Islet precursor cell (in vitro differentiated cells): ENCODE results near the gene ZNF333.
"Not testable (repeated sequence)": the region's sequence is repeated elsewhere in the genome, so short reads cannot be mapped to it uniquely, and the experiment has no call there.

Source experiments
- DNase-seq: peaks from one replicate; pipeline ENCODE4 v3.0.0-alpha.2; 2018

The ZNF333 gene

DNA sequence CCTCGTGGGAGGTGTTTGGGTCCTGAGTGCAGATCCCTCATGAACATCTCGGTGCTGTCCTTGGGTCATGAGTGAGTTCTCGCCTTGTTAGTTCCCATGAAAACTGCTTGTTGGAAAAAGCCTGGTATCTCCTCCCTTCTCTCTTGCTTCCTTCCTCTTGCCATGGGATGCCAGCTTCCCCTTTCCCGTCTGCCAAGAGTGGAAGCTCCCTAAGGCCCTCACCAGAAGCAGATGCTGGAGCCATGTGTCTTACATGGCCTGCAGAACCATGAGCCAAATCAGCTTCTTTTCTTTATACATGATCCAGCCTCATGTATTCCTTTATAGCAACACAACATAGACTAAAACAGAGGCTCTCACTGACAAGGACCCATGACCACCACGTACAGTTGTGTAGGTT, 80.3 kb downstream of the ZNF333 start:
- DNase-seq = peak; percentile 26

DNA sequence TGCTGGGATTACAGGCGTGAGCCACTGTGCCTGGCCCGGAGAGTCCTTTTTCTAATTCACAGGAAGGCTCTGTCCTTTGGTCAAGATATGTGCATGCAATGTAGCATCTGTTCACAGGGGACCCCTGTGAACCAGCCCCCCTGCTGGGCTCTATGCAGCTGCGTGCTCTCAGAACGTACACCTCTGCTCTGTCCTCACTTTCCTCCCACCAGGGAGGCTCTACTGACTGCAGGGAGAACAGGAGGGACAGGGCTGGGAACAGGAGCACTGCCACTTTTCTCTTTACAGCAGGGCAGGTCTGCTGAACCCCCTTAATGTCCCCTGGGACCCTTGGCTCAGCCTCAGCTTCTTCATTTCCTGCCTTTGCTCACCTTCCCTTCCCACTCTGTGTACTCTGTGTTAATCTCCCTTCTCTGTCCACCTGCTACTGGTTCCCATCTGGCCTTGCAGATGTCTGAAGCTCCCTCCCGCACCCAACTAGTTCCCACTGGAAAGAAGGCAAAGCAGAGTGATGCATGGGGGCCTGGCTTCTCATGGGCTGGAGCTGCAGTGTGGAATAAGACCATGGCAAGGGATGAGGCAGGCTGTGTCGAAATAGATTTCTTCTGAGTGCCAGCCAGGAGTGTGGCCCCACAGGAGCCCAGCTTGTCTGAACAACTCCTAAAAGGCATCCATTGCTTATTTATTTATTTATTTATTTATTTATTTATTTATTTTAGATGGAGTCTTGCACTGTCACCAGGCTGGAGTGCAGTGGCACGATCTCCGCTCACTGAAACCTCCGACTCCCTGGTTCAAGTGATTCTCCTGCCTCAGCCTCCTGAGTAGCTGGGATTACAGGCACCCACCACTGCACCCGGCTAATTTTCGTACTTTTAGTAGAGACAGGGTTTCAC, 81.3 kb downstream of the ZNF333 start:
- peak; percentile 45 for DNase-seq

DNA sequence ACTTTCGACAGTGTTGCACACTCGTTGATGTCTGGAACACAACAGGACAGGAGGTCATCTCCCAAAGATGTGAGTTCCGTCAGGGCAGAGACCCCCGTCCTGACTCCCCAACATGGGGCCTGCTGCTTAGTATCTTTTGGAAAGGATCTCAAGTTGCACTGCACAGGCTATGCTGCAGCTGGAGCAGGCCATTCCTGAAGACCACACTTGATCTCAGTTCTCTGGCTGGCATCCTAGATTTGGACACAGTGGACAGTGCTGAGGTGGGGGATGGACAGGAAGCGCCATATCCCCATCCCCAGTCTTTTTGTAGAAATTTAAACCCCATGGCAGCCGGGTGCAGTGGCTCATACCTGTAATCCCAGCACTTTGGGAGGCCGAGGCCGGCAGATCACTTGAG, 82.6 kb downstream of the ZNF333 start:
- no peak for DNase-seq

DNA sequence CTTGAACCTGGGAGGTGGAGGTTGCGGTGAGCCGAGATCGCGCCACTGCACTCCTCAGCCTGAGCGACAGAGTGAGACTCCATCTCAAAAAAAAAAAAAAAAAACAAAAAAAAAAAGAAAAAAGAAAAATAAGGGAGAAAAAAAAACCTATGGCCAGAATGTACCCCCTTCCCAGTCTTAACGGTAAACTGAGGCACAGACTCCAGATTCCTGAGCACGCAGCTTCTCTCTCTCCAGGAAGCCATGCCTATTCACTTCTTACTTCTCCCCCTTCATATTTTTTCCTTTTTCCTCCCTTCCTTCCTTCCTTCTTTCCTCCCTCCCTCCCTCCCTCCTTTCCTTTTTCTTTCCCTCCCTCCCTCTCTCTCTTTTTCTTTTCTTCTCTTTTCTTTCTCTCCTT, 83.1 kb downstream of the ZNF333 start:
- peak; percentile 1 for DNase-seq

DNA sequence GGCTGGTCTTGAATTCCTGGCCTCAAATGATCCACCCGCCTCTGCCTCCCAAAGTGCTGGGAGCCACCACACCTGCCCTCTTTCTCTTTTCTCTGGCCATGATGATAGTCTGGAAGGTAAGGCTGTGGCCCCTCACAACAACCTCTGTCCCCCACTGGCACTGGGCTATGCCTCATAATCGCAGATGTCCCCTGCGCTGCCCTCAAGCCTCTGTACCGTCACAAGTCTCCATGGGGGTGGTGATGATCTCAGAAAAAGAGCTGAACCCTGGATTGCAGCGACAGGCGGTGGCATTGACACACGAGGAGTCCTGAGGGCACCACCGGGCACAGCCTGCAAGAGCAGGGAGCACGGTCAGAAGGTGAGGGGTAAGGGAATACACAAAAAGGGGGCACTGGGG, 83.9 kb downstream of the ZNF333 start:
- peak; percentile 30 for DNase-seq

DNA sequence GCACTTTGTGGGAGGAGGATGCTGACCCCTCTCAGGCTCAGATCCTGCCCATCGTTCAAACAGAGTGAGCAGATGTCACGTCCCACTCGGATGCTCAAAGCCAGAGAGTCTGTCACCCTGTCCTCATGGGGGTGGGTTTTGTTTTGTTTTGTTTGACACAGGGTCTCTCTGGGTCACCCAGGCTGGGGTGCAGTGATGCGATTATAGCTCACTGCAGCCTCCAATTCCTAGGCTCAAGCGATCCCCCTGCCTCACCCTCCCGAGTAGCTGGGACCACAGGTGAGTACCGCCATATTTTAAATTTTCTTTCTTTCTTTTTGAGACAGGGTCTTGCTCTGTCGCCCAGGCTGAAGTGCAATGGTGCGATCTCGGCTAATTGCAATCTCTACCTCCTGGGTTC, 84.5 kb downstream of the ZNF333 start:
- peak; percentile 22 for DNase-seq

DNA sequence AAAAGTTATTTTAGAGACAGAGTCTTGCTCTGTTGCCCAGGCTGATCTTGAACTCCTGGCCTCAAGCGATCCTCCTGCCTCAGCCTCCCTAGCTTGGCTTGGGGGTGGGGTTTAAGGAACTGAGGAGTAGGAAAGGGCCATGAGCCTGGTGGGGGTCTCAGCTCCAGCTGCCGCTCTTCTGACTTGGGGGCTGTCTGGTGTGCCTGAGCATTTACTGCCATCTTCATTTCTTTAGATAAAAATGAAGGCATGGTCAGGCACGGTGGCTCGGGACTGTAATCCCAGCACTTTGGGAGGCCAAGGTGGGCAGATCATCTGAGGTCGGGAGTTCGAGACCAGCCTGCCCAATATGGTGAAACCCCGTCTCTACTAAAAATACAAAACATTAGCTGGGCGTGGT, 85.5 kb downstream of the ZNF333 start:
- not testable (repeated sequence) for DNase-seq

DNA sequence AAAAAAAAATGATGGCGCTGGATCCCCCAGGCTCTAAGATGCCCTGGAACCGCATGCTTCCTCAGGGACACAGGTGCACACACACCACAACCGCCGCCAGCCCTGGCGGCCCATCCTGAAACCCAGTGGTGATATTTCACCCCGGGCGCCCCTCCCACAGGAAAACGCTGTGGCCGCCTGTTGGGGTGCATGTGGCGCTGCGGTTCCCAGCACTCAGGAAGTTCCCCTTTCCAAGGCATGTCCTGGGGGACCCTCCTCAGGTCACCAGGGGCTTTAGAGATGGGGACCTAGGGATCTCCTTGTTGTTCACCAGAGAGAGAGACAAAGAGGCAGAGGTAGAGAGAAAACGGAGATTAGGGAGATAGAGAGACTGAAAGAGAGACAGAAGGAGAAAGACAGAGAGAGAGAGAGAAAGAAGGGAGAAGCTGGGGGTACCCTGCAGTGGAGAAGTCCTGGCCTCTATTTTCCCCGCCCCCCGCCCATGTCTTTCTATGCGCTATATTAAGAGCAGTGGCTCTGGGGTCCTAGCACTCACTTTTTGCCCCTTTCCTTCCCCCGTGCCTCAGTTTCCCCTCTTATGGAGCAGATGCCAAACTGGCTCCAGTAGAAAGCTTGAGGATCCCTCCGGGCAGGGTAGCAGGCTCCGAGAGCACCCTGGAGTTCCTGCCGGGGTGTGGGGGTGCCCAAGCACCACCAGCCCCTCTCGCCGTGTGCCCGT, 86.2 kb downstream of the ZNF333 start:
- peak; percentile 28 for DNase-seq

DNA sequence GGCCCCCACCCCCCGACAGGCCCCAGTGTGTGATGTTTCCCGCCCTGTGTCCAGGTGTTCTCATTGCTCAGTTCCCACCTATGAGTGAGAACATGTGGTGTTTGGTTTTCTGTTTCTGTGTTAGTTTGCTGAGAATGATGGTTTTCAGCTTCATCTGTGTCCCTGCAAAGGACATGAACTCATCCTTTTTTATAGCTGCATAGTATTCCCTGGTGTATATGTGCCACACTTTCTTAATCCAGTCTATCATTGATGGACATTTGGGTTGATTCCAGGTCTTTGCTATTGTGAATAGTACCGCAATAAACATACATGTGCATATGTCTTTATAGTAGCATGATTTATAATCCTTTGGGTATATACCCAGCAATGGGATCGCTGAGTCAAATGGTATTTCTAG, 87.8 kb downstream of the ZNF333 start:
- DNase-seq = not testable (repeated sequence)

DNA sequence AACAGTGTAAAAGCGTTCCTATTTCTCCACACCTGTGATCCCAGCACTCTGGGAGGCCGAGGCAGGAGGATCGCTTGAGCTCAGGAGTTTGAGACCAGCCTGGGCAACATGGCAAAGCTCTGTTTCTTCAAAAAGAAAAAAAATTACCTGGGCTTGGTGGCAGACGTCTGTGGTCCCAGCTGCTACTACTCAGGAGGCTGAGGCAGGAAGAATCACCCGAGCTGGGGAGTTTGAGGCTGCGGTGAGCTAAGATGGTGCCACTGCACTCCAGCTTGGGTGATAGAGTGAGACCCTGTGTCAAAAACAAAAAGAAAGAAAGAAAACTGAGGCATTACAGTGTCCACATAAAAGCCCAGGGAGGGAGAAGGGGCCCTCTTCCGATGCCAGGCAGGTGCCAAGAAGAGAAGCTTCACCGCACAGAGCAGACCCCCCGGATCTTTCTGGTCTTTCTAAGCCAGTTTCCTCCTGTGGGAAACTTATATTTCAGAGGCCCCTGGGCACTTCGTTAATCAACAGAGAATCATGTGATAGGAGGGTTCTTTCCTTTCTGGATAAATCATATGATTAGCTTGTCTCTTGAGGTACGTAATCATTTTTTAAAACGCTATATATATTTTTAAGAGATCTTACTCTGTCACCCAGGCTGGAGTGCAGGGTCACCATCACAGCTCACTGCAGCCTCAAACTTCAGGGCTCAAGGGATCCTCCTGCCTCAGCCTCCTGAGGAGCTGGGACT, 88.4 kb downstream of the ZNF333 start, which contains the start of gene ADGRE2:
ADGRE2 (minus strand) TSS at position 451 of the 736 bp plus-strand sequence. CDS start 1,804 bp downstream, outside the sequence.
- DNase-seq = peak; percentile 16

DNA sequence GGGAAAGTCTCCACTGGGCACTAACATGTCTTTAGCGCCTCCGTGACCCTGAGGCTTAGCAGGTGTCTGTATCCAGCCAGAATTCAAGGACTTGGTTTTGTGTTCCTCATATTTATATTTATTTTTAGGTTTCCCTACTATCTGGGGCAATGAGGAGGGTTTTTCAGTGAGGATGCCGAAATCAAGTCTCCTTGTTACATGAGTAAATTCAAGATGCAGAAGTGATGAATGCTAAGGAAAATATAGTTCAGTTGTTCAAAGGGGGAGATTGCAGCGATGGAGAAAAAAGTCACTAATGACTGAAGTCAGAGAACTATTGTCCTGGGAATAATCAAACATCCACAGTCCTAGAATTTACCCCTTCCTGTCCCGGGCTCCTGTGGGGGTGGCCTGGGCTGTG, 89.3 kb downstream of the ZNF333 start:
- no peak for DNase-seq

DNA sequence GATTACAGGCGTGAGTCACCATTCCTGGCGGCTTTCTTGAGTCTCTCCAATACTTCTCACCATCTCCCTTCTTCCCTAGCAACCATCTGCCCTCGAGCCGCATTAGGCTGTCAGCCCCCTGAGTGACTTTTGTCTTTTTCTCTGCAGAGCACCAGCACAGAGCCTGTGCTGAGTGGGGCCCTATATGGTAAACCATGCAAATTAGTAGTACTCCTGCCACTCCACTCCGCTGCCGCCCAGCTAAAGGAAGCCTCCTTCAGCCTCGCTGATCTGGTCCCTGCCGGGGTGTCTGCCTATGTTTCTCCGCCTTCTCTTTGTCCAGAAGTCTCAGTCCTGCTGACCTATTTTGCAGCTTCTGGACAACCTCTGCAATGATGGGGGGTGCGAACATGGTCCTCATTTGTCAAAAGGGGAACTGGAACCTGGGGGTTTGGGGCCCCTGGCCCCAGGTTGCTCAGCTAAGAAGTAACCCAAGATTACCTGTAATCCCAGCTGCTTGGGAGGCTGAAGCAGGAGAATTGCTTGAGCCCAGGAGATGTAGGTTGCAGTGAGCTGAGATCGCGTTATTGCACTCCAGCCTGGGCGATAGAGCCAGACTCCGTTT, 90.9 kb downstream of the ZNF333 start:
- not testable (repeated sequence) for DNase-seq

DNA sequence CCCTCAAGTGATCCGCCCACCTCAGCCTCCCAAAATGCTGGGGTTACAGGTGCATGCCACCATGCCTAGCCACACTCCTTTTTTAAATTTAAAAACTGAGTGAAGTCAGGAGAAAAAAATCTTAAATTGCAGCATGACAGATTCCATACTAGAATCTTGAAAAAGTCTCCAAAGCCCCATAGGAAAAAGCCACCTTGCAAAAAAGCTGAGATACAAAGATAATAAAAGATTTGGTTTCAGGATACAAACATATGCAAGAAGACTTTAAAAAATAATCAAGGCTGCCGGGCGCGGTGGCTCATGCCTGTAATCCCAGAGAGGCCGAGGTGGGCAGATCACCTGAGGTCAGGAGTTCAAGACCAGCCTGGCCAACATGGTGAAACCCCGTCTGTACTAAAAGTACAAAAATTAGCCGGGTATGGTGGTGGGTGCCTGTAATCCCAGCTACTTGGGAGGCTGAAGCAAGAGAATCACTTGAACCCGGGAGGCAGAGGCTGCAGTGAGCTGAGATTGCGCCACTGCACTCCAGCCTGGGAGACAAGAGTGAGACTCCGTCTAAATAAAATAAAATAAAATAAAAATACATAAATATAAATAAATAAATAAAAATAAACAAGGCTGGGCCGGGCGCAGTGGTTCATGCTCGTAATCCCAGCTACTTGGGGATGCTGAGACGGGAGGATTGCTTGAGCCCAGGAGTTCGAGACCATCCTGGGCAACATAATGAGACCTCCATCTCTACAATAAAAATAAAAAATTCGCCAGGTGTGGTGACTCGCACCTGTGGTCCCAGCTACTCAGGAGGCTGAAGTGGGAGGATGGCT, 92.1 kb downstream of the ZNF333 start:
- not testable (repeated sequence) for DNase-seq

DNA sequence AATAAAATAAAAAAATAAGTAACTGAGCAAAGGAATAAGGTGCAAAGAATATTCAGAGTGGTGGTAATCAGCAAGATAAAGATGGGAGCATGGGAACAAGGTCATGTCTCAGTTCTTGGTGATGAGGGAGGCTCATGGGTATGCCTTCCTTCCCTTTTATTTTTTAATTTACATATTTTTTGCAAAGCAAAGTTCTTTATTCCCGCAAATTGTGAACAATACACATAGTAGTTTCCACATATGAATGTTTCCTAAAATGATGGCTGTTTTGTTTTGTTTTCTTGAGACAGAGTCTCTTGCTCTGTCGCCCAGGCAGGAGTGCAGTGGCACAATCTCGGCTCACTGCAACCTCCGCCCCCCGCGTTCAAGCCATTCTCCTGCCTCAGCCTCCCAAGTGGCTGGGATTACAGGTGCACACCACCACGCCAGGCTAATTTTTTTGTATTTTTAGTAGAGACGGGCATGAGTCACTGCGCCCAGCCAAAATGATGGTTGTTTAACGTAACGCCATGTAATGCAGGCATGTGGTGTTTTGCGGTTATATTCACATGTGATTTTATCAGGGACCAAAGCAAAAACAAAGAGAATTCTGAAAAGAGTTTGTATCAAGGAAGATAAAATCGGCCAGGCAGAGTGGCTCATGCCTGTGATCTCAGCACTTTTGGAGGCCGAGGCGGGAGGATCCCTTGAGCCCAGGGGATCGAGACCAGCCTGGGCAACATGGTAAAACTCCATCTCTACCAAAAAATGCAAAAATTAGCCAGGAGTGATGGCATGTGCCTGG, 93.0 kb downstream of the ZNF333 start:
- DNase-seq = no peak
